HEK293 (cell line): ENCODE measurements around the gene RNF138.
A peak's percentile ranks its signal among the peaks of the same experiment; 100 is the strongest.

Source experiments
- BCL6B ChIP-seq: fragments of 450-650 bp; formaldehyde crosslinking; IDR thresholded peaks from 2 replicates; pipeline ENCODE4 v1.5.1; 2017; ENCODE audit warnings: missing biosample characterization, missing genetic modification characterization
- EGR2 ChIP-seq: fragments of 450-650 bp; formaldehyde crosslinking; IDR thresholded peaks from 2 replicates; pipeline ENCODE4 v1.5.1; 2016; ENCODE audit warnings: low read depth, missing biosample characterization, missing genetic modification characterization
- GLIS2 ChIP-seq: fragments of 450-650 bp; formaldehyde crosslinking; IDR thresholded peaks from 2 replicates; pipeline ENCODE4 v1.5.1; 2016; ENCODE audit warnings: missing biosample characterization, missing genetic modification characterization
- HIC1 ChIP-seq: fragments of 450-650 bp; formaldehyde crosslinking; IDR thresholded peaks from 2 replicates; pipeline ENCODE4 v1.5.1; 2016; ENCODE audit warnings: missing biosample characterization, missing genetic modification characterization
- IKZF3 ChIP-seq: fragments of 450-650 bp; IDR thresholded peaks from 2 replicates; pipeline ENCODE4 v1.5.0; 2018; ENCODE audit warnings: missing biosample characterization, mild to moderate bottlenecking, missing genetic modification characterization, moderate library complexity
- INSM2 ChIP-seq: fragments of 450-650 bp; formaldehyde crosslinking; IDR thresholded peaks from 2 replicates; pipeline ENCODE4 v1.5.1; 2016; ENCODE audit warnings: missing biosample characterization, missing genetic modification characterization
- KLF10 ChIP-seq: fragments of 450-650 bp; IDR thresholded peaks from 2 replicates; pipeline ENCODE4 v1.5.1; 2018; ENCODE audit warnings: missing biosample characterization, mild to moderate bottlenecking, missing genetic modification characterization
- KLF16 ChIP-seq: fragments of 450-650 bp; formaldehyde crosslinking; IDR thresholded peaks from 2 replicates; pipeline ENCODE4 v1.5.1; 2017; ENCODE audit warnings: missing biosample characterization, missing genetic modification characterization
- KLF9 ChIP-seq: fragments of 450-650 bp; formaldehyde crosslinking; IDR thresholded peaks from 2 replicates; pipeline ENCODE4 v1.5.1; 2016; ENCODE audit warnings: missing biosample characterization, missing genetic modification characterization, low read depth
- OSR2 ChIP-seq: fragments of 450-650 bp; formaldehyde crosslinking; IDR thresholded peaks from 2 replicates; pipeline ENCODE4 v1.5.1; 2016; ENCODE audit warnings: missing biosample characterization, missing genetic modification characterization
- PRDM10 ChIP-seq: fragments of 450-650 bp; formaldehyde crosslinking; IDR thresholded peaks from 2 replicates; pipeline ENCODE4 v1.5.1; 2016; ENCODE audit warnings: missing biosample characterization, missing genetic modification characterization
- RBAK ChIP-seq: fragments of 450-650 bp; formaldehyde crosslinking; IDR thresholded peaks from 2 replicates; pipeline ENCODE4 v1.5.1; 2016; ENCODE audit warnings: missing biosample characterization, missing genetic modification characterization
- SP7 ChIP-seq: fragments of 450-650 bp; formaldehyde crosslinking; IDR thresholded peaks from 2 replicates; pipeline ENCODE4 v1.5.1; 2016; ENCODE audit warnings: missing biosample characterization, missing genetic modification characterization
- TRIM28 ChIP-seq: IDR thresholded peaks from 2 replicates; pipeline ENCODE4 v1.6.1; 2011; ENCODE audit warnings: low read length, control low read depth, borderline replicate concordance
- WT1 ChIP-seq: fragments of 450-650 bp; formaldehyde crosslinking; IDR thresholded peaks from 2 replicates; pipeline ENCODE4 v1.5.1; 2016; ENCODE audit warnings: missing biosample characterization, missing genetic modification characterization
- ZBTB17 ChIP-seq: fragments of 450-650 bp; formaldehyde crosslinking; IDR thresholded peaks from 2 replicates; pipeline ENCODE4 v1.5.1; 2016; ENCODE audit warnings: missing biosample characterization, missing genetic modification characterization
- ZNF211 ChIP-seq: fragments of 450-650 bp; formaldehyde crosslinking; IDR thresholded peaks from 2 replicates; pipeline ENCODE4 v1.5.1; 2016; ENCODE audit warnings: low read depth, missing biosample characterization, missing genetic modification characterization
- ZNF26 ChIP-seq: fragments of 450-650 bp; formaldehyde crosslinking; IDR thresholded peaks from 2 replicates; pipeline ENCODE4 v1.5.1; 2016; ENCODE audit warnings: missing biosample characterization, missing genetic modification characterization
- ZNF324 ChIP-seq: fragments of 450-650 bp; formaldehyde crosslinking; IDR thresholded peaks from 2 replicates; pipeline ENCODE4 v1.5.1; 2016; ENCODE audit warnings: missing biosample characterization, missing genetic modification characterization
- ZNF404 ChIP-seq: fragments of 450-650 bp; formaldehyde crosslinking; IDR thresholded peaks from 2 replicates; pipeline ENCODE4 v1.5.1; 2017; ENCODE audit warnings: missing biosample characterization, missing genetic modification characterization
- ZNF449 ChIP-seq: fragments of 450-650 bp; formaldehyde crosslinking; IDR thresholded peaks from 2 replicates; pipeline ENCODE4 v1.5.1; 2017; ENCODE audit warnings: missing biosample characterization, mild to moderate bottlenecking, missing genetic modification characterization, moderate library complexity
- ZNF510 ChIP-seq: fragments of 450-650 bp; formaldehyde crosslinking; IDR thresholded peaks from 2 replicates; pipeline ENCODE4 v1.5.1; 2018; ENCODE audit warnings: mild to moderate bottlenecking, missing genetic modification characterization, missing biosample characterization; ENCODE audit not compliant: insufficient replicate concordance
- ZNF561 ChIP-seq: fragments of 450-650 bp; IDR thresholded peaks from 2 replicates; pipeline ENCODE4 v1.5.1; 2018; ENCODE audit warnings: missing biosample characterization, missing genetic modification characterization, borderline replicate concordance
- ZNF600 ChIP-seq: fragments of 450-650 bp; formaldehyde crosslinking; IDR thresholded peaks from 2 replicates; pipeline ENCODE4 v1.5.1; 2016; ENCODE audit warnings: missing biosample characterization, missing genetic modification characterization
- ZNF629 ChIP-seq: fragments of 450-650 bp; formaldehyde crosslinking; IDR thresholded peaks from 2 replicates; pipeline ENCODE4 v1.5.1; 2017; ENCODE audit warnings: missing biosample characterization, missing genetic modification characterization
- ZNF768 ChIP-seq: fragments of 450-650 bp; formaldehyde crosslinking; IDR thresholded peaks from 2 replicates; pipeline ENCODE4 v1.5.1; 2018; ENCODE audit warnings: missing biosample characterization, mild to moderate bottlenecking, missing genetic modification characterization
- ZNF843 ChIP-seq: fragments of 450-650 bp; formaldehyde crosslinking; IDR thresholded peaks from 2 replicates; pipeline ENCODE4 v1.5.1; 2016; ENCODE audit warnings: missing biosample characterization, missing genetic modification characterization
- ZXDB ChIP-seq: fragments of 450-650 bp; formaldehyde crosslinking; IDR thresholded peaks from 2 replicates; pipeline ENCODE4 v1.5.1; 2016; ENCODE audit warnings: missing biosample characterization, missing genetic modification characterization

RNF138 gene

GRCh38 chr18:32049393-32050171 is 42.1 kb upstream of the RNF138 start (continued):
- TF ChIP-seq SP7 (tag by site-specific recombination): peak; percentile 98
- 0 out of 2 replicates have a peak, but pooled peaks have one; percentile 26 for TF ChIP-seq KLF10 (tag by site-specific recombination)
- peak; percentile 95 for TF ChIP-seq ZNF510
- peak; percentile 72 for TF ChIP-seq ZXDB (tag by site-specific recombination)
- peak; percentile 78 for TF ChIP-seq TRIM28
- TF ChIP-seq EGR2: no peak
- TF ChIP-seq GLIS2 (tag by site-specific recombination): peak; percentile 36; the same call in 1 of the 2 replicates
- TF ChIP-seq BCL6B (tag by site-specific recombination): peak; percentile 68; the same call in 1 of the 2 replicates
- TF ChIP-seq ZNF211 (tag by site-specific recombination): no peak
- no peak for TF ChIP-seq ZBTB17
- peak; percentile 87 for TF ChIP-seq PRDM10 (tag by site-specific recombination)
- no peak for TF ChIP-seq RBAK
- TF ChIP-seq ZNF404 (tag by site-specific recombination): no peak
- TF ChIP-seq ZNF629 (tag by site-specific recombination): peak; percentile 93
- TF ChIP-seq WT1 (tag by site-specific recombination): no peak
- TF ChIP-seq ZNF561: no peak
- peak; percentile 72 for TF ChIP-seq ZNF843 (tag by site-specific recombination)
- no peak; the same call in 1 of the 2 replicates for TF ChIP-seq KLF16
- no peak for TF ChIP-seq ZNF26 (tag by site-specific recombination)
- TF ChIP-seq KLF9: 0 out of 2 replicates have a peak, but pooled peaks have one; percentile 32
- TF ChIP-seq IKZF3 (tag by site-specific recombination): no peak
- TF ChIP-seq ZNF449 (tag by site-specific recombination): no peak
- TF ChIP-seq ZNF324 (tag by site-specific recombination): no peak
- TF ChIP-seq HIC1: 0 out of 2 replicates have a peak, but pooled peaks have one; percentile 27
- peak; percentile 42; the same call in 1 of the 2 replicates for TF ChIP-seq OSR2
- TF ChIP-seq ZNF600 (tag by site-specific recombination): 0 out of 2 replicates have a peak, but pooled peaks have one; percentile 42
- TF ChIP-seq INSM2: 0 out of 2 replicates have a peak, but pooled peaks have one; percentile 26
- no peak for TF ChIP-seq ZNF768
